22Rv1 (cell line): Measurements from ENCODE around the gene CXCR6.

Source experiments
- H3K27ac ChIP-seq: fragments of 450-650 bp; 2 replicates; pipeline ENCODE4 v1.5.1; 2017
- ZFX ChIP-seq: fragments of 450-650 bp; IDR thresholded peaks from 2 replicates; pipeline ENCODE4 v1.6.1; 2017; ENCODE audit warnings: antibody characterized with exemption, borderline replicate concordance
- TF ChIP-seq, protein P1 (sequence below): fragments of 450-650 bp; IDR thresholded peaks from 2 replicates; pipeline ENCODE4 v1.5.1; 2017; ENCODE audit warnings: mild to moderate bottlenecking

CXCR6 gene

DNA sequence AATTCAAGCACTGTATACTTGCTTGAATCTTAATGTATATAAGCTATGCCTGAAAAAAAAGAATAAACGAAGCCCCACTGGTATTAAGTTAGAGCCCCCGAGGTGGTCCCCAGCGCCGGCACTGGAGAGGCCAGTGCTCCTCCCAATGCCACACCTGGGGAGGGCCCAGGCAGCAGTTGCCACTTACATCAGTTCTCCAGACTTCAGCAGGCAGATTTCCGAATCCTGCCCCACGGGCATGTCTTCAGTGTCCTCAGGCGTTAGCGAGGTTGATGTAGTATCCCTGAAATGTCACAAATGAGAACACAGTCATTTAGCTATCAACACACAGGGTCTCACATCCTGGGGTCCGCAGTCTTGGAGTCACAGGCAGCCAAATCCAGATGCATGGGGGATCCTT is 7.0 kb upstream of the CXCR6 start:
- no peak overlapping the region for H3K27ac ChIP-seq
- TF ChIP-seq, protein P1, sequence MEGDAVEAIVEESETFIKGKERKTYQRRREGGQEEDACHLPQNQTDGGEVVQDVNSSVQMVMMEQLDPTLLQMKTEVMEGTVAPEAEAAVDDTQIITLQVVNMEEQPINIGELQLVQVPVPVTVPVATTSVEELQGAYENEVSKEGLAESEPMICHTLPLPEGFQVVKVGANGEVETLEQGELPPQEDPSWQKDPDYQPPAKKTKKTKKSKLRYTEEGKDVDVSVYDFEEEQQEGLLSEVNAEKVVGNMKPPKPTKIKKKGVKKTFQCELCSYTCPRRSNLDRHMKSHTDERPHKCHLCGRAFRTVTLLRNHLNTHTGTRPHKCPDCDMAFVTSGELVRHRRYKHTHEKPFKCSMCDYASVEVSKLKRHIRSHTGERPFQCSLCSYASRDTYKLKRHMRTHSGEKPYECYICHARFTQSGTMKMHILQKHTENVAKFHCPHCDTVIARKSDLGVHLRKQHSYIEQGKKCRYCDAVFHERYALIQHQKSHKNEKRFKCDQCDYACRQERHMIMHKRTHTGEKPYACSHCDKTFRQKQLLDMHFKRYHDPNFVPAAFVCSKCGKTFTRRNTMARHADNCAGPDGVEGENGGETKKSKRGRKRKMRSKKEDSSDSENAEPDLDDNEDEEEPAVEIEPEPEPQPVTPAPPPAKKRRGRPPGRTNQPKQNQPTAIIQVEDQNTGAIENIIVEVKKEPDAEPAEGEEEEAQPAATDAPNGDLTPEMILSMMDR = no peak
- no peak for TF ChIP-seq ZFX

DNA sequence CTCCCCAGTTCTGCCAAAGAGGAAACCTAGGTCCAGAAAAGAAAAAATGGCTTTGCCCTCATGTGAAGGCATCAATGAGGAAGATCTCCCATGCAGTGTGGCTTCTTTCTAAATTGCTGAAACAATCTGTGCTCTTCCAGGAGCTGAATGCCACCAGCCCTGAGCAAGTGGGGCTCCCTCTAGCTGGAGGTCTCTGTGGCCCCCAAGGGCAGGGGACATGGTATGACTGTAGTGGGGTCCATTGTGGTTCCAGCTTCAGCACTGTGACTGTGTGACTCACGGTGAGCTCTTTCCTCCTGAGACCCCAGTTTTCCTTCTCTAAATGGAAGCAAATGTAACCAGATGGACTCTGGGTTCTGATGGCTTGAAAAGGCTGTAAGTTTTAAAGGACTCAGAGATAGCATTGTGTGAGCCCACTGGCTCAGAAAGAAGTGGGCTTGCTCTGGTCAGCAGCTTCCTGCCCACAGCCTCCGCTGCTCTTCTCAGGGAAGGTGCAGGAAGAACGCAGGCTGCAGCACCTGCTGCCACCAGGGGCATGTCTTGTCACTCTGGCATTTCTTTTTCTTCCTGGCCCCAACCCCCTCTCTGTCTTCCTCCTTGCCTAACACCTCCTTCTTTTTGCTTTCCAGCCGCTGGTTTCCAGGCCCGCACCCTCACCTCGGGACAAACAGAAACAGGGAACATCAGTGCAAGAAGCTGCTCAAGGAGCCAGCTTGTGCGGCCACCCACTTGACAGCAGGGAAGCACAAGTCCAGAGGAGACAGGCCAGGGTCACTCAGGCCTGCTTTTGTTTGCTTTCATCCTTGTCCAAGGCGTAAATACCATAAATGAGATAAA is 5.8 kb upstream of the CXCR6 start:
- H3K27ac ChIP-seq = no peak overlapping the region
- TF ChIP-seq ZFX = no peak
- TF ChIP-seq, protein P1 = no peak

DNA sequence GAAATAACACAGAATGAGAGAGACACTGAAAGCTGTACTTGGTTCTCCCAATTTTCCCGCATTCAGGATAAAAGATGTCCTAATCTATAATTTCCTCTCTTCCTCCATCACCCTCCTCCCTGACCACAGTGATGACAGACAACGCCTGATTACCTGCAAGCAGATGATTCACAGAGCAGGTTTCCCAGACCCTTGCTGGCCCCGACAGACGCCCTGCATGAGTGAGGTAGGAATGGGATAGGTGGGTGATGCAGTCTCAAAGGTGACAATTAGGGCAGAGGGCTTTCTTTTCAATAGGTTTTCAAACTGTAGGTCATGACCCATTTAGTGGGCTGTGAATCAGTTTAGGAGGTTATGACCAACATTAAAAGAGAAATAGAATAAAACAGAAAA is 5.2 kb upstream of the CXCR6 start:
- TF ChIP-seq, protein P1 = no peak
- no peak for TF ChIP-seq ZFX
- H3K27ac ChIP-seq = no peak overlapping the region

DNA sequence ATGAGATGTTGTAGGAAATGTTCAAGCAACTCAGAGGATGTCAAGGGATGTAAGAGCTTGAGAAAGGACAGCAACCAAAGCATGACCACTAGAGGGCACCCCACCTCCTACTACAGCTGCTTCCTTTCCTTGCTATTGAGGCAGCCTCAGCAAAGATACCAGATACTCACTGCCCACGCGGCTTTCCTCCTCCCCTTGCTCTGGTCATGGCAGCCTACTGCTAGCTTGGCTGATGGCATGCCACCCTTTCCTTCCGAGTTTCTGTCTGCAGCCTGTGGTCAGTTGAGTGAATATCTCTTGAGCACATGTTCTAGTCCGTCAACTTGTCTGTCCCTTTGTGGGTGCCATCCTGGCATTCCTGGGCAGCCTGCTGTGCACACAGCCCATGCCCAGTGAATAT is 4.4 kb upstream of the CXCR6 start:
- no peak overlapping the region for H3K27ac ChIP-seq
- TF ChIP-seq ZFX = no peak
- TF ChIP-seq, protein P1 = peak; percentile 92

DNA sequence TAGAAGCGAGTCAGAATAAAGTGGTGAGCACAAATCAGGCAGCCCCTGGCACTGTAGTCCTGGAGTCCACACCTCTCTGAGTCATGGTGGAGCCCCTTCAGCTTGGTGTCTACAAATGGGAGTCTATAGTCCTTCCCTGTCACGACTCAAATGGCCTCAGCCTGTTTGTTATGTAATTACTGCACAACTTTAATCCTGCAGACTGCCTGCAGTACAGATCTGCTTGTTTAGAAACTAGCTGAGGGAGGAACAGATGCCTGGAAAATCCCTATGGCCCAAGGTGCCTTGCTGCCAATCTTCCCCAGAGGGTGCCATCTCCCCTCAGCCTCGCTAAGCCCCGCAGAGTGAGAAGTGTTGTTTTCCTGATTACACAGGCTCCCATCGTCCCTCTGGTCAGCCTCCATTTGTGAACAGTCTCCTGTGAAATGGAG is 3.9 kb upstream of the CXCR6 start:
- no peak overlapping the region for H3K27ac ChIP-seq
- TF ChIP-seq, protein P1 = no peak
- no peak for TF ChIP-seq ZFX

DNA sequence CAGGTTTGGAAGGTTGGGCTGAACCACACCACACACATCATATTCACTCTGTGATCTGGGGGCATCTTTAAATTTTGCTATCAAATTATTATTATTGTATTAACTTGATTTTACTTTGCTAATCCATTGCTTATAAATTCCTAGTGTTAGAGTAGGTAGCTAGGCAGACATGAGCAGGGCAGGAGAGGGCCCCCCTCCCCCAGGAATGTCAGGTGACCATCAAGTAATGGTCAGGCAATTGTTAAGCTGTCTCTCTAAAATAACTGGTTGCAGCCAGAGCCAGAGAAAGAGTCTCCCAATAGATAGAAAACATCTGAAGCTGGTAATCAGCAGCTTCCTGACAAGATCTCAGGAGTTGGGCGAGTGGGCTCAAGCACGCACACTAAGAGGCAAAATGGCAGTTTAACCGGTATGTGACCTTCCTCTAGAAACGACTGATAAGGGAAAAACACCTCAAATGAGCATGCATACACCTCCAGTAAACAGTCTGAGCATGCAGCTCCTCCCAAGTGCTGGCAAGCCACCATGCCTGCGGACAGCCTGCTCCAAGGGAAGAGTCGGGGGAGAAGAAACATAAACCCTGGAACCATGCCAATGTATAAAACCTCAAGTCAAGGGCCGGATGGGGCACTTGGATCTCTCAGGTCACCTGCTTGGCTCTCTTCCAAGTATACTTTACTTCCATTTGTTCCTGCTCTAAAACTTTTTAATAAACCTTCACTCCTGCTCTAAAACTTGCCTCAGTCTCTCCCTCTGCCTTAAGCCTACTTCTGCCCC is 3.1 kb upstream of the CXCR6 start:
- TF ChIP-seq, protein P1 = no peak
- no peak overlapping the region for H3K27ac ChIP-seq

DNA sequence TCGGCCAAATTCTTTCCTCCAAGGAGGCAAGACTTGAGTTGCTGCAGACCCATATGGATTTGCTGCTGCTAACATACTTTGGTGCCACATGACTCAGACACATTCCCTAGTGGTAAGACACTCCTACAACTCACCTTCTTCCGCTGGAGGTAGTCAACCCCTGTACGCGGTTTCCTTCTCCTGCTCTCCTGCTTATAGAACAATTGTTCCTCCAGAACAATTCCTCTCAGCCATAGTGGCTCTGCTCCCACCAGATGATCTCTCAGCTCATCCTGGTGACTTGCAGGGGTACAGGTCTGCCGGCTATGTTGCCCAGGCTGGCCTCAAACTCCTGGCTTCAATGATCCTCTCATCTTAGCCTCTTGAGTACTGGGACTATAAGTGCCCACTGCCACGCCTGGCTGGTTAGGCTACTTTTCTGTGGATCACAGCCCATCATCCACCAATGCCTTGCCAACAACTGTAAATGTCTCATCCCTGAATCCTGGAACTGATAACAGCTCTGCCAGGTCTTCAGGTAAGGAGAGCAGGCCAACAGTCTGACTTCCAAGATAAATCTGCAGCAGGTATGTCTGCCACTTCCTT is 2.4 kb upstream of the CXCR6 start:
- TF ChIP-seq ZFX = no peak
- TF ChIP-seq, protein P1 = no peak
- no peak overlapping the region for H3K27ac ChIP-seq
